PFSK-1 (cell line): ENCODE measurements around the gene ITSN2.

Source experiments
- FOXP2 ChIP-seq: optimal IDR thresholded peaks from 2 replicates; pipeline ENCODE3; 2011; ENCODE audit warnings: borderline replicate concordance, control low read depth, inconsistent platforms; ENCODE audit not compliant: insufficient read depth; ENCODE audit errors: extremely low read length, extremely low read depth
- POLR2AphosphoS5 ChIP-seq: IDR thresholded peaks from 2 replicates; pipeline ENCODE4 v1.6.1; 2012; ENCODE audit warnings: low read depth, mild to moderate bottlenecking, control low read depth, low read length, moderate library complexity
- SIN3A ChIP-seq: IDR thresholded peaks from 2 replicates; pipeline ENCODE4 v1.6.1; 2012; ENCODE audit warnings: mild to moderate bottlenecking, low read length, moderate library complexity, borderline replicate concordance; ENCODE audit not compliant: insufficient read depth
- TAF1 ChIP-seq: IDR thresholded peaks from 2 replicates; pipeline ENCODE4 v1.6.1; 2012; ENCODE audit warnings: low read length, control low read depth, borderline replicate concordance; ENCODE audit not compliant: insufficient read depth
- TF ChIP-seq, protein P1 (sequence below), 2 experiments: IDR thresholded peaks; 2 replicates each; pipeline versions ENCODE4 v1.6.1 to v1.8.0; 2011 to 2012; ENCODE audit warnings: low read depth in 2 of 2, low read length in 2 of 2, control low read depth in 1 of 2, inconsistent platforms in 1 of 2, mild to moderate bottlenecking in 1 of 2, moderate library complexity in 1 of 2; ENCODE audit not compliant: insufficient read depth in 1 of 2

Gene ITSN2

DNA sequence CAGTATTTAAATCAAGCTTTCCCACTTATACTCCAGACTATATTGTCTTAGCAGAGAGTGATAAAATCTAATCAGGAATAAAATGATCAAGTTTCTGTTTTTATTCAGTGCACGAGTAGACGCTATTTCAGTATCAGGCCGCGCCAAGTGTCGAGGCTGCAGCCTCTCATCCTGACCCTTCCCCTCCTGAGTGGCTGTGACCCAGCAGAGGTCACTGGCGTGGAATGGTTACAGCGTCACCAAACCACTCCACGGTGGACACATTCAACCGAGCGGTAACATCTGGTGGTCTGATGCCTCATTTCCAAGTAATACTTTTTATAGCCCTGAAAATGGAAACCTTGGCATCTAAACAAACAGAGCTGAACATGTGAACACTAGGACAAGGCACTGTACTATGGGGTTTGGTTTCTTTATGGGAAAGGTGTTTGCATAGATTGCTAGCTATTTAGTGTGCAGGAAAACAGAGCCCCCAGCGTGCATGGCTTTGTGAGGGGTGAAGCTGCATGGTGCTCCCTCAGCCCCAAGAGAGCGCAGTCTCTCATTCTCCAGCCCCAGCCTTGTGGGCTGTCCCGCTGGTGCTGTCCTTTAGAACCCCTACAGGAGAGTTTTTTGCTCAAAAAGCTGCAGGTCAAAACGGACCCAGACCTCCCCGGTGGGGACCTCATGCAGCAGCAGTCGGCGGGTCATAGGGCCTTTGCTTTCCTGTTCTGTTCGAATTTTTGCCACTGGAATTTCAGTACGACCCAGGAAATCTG is 157.1 kb downstream of the ITSN2 start:
- TF ChIP-seq TAF1 (no peak), FOXP2 (no peak), POLR2AphosphoS5 (no peak), SIN3A (no peak)
- TF ChIP-seq, protein P1, sequence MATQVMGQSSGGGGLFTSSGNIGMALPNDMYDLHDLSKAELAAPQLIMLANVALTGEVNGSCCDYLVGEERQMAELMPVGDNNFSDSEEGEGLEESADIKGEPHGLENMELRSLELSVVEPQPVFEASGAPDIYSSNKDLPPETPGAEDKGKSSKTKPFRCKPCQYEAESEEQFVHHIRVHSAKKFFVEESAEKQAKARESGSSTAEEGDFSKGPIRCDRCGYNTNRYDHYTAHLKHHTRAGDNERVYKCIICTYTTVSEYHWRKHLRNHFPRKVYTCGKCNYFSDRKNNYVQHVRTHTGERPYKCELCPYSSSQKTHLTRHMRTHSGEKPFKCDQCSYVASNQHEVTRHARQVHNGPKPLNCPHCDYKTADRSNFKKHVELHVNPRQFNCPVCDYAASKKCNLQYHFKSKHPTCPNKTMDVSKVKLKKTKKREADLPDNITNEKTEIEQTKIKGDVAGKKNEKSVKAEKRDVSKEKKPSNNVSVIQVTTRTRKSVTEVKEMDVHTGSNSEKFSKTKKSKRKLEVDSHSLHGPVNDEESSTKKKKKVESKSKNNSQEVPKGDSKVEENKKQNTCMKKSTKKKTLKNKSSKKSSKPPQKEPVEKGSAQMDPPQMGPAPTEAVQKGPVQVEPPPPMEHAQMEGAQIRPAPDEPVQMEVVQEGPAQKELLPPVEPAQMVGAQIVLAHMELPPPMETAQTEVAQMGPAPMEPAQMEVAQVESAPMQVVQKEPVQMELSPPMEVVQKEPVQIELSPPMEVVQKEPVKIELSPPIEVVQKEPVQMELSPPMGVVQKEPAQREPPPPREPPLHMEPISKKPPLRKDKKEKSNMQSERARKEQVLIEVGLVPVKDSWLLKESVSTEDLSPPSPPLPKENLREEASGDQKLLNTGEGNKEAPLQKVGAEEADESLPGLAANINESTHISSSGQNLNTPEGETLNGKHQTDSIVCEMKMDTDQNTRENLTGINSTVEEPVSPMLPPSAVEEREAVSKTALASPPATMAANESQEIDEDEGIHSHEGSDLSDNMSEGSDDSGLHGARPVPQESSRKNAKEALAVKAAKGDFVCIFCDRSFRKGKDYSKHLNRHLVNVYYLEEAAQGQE (IDR thresholded peaks at IDR 0.05; ENCODE audit: insufficient read depth in 1 of 2, low read depth in 2 of 2, low read length in 2 of 2) = no peak

DNA sequence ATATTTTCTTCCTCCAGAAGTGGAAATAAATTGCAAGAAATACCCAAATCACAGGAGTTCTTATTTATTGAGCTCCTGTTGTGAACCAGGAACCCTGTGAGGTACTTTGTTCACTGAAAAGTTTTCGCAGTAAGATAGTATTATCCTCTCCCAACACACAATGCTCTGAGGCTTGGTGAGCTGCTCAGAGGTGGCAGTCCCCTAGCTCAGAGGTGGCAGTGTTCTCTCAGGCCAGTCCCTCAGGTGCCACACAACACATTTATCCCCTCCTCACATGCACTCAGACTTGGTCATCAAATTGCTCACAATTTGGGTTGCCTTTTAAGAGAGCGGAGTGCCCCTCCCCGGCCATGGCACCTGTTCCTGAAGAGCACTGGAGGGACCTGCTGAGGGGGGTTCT is 159.5 kb downstream of the ITSN2 start:
- TF ChIP-seq SIN3A = no peak
- no peak for TF ChIP-seq FOXP2
- TF ChIP-seq TAF1 = no peak
- TF ChIP-seq POLR2AphosphoS5 = no peak
- TF ChIP-seq, protein P1 (IDR thresholded peaks at IDR 0.05; ENCODE audit: insufficient read depth in 1 of 2, low read depth in 2 of 2, low read length in 2 of 2) = no peak

DNA sequence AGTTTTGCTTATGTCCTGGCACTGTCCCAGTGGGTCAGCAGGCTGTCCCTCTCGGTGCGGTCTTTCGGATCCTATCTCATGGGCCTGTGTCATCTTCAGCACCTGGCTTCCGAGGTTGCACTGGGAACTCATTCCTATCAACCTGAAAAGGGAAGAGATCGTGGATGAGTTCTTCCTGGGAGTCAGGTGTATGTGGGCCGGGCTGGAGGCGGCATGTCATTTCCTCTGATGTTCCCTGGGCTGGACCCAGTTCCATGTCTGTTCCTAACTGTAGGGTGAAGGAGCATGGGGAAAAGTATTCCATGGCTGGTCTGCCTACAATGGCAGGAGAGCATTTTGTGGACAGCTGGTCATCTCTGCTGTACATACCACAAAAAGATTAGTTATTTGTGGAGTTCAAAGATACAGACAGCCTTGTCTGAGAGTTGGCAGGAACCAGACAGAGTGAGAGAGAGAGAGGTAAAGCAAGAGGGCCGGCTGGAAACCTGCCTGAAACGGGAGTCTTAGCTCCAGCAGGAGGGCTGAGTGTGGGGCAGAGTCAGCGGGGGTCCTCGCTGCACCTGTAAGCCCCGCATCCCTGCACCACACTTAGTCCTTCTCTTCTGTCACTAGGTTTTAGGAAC is 160.3 kb downstream of the ITSN2 start:
- TF ChIP-seq FOXP2 = no peak
- TF ChIP-seq SIN3A = no peak
- TF ChIP-seq, protein P1 (IDR thresholded peaks at IDR 0.05; ENCODE audit: insufficient read depth in 1 of 2, low read depth in 2 of 2, low read length in 2 of 2) = no peak
- TF ChIP-seq TAF1 = no peak
- no peak for TF ChIP-seq POLR2AphosphoS5

DNA sequence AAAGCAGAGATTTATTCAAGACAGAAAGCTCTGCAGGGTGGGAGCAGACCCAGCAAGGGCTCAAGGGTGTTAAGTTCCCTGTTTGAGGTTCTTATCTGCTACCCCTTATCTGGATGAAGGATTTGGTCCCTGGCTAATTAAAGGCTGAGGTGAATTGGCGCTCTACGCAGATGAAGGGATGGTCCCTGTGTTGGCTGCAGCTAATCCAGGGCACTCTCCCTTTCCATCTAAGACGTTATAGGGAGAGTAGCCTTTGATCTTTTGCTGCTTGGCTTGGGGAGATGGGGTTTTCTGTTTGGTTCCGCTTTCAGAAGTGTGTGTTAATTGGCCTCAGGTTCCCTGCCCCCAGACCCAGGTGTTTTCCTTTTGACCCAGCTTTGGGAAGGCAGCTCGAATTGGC is 168.5 kb downstream of the ITSN2 start:
- TF ChIP-seq TAF1 (no peak), POLR2AphosphoS5 (no peak), FOXP2 (no peak), SIN3A (no peak)
- TF ChIP-seq, protein P1 (IDR thresholded peaks at IDR 0.05; ENCODE audit: insufficient read depth in 1 of 2, low read depth in 2 of 2, low read length in 2 of 2) = no peak
